ENCODE data around the gene UNC45B. TPM values are rescaled to one million over a fixed set of nuclear protein-coding genes. Genes with fewer than 3 reads are reported as not detected.
"Not testable (repeated sequence)": the region's sequence is repeated elsewhere in the genome, so short reads cannot be mapped to it uniquely, and the experiment has no call there.

The UNC45B gene
- total RNA-seq, 1 donor from 2014 or later: not detected

GRCh38 chr17:35192708-35193107 lies 45.1 kb downstream of the UNC45B start:
- Histone ChIP-seq H3K27me3 (no peaks in the 10 kb centered on the region), H3K36me3 (no peaks in the 10 kb centered on the region), H3K4me3 (no peak overlapping the region), H3K9me3 (no peaks in the 10 kb centered on the region), H3K4me1 (no peaks in the 10 kb centered on the region), H3K27ac (no peak overlapping the region)
- intact Hi-C loops (cut with DNase I): no loop called here
- no peak for DNase-seq (ENCODE audit: extremely low spot score in 2 of 2)
- TF ChIP-seq POLR2AphosphoS5 (IDR thresholded peaks at IDR 0.05; ENCODE audit: insufficient read depth in 1 of 2, low read depth in 1 of 2): no peak
- TF ChIP-seq CTCF (IDR thresholded peaks at IDR 0.05): no peak
- no peak for TF ChIP-seq POLR2A (IDR thresholded peaks at IDR 0.05)

GRCh38 chr17:35194001-35194400 lies 46.4 kb downstream of the UNC45B start, which contains the start of gene SLC35G3:
Gene SLC35G3 (minus strand): TSS chr17:35194393. CDS start chr17:35194307, 86 bp downstream.
- H3K4me1 ChIP-seq; H3K9me3 ChIP-seq; H3K4me3 ChIP-seq; DNase-seq (ENCODE audit: extremely low spot score in 2 of 2); H3K36me3 ChIP-seq; intact Hi-C loops (cut with DNase I); H3K27ac ChIP-seq; H3K27me3 ChIP-seq: not testable (repeated sequence)

GRCh38 chr17:35195062-35195461 lies 47.4 kb downstream of the UNC45B start:
- H3K36me3 ChIP-seq; H3K4me3 ChIP-seq; H3K4me1 ChIP-seq; H3K27ac ChIP-seq; H3K27me3 ChIP-seq; H3K9me3 ChIP-seq; intact Hi-C loops (cut with DNase I); DNase-seq (ENCODE audit: extremely low spot score in 2 of 2): not testable (repeated sequence)

GRCh38 chr17:35202582-35202981 lies 55.0 kb downstream of the UNC45B start:
- H3K27me3 ChIP-seq; H3K4me3 ChIP-seq; H3K27ac ChIP-seq; H3K9me3 ChIP-seq; DNase-seq (ENCODE audit: extremely low spot score in 2 of 2); intact Hi-C loops (cut with DNase I); H3K4me1 ChIP-seq; H3K36me3 ChIP-seq: not testable (repeated sequence)

- Histone ChIP-seq H3K4me1 (peaks cover 6% of the 10 kb centered on the region), H3K27ac (no peak overlapping the region), H3K4me3 (no peak overlapping the region), H3K27me3 (no peaks in the 10 kb centered on the region), H3K9me3 (no peaks in the 10 kb centered on the region), H3K36me3 (no peaks in the 10 kb centered on the region)
- intact Hi-C loops (cut with DNase I): no loop called here
- TF ChIP-seq POLR2AphosphoS5 (IDR thresholded peaks at IDR 0.05; ENCODE audit: insufficient read depth in 1 of 2, low read depth in 1 of 2) (no peak), POLR2A (IDR thresholded peaks at IDR 0.05) (no peak), CTCF (IDR thresholded peaks at IDR 0.05) (no peak)
- no peak for DNase-seq (ENCODE audit: extremely low spot score in 2 of 2)
Measured at GRCh38 chr17:35210741-35211140, 63.1 kb downstream of the UNC45B start.

GRCh38 chr17:35212668-35213067 lies 65.1 kb downstream of the UNC45B start:
- H3K4me1 ChIP-seq: peaks cover 16% of the 10 kb centered on the region
- intact Hi-C loops (cut with DNase I): no loop called here
- no peaks in the 10 kb centered on the region for H3K9me3 ChIP-seq
- TF ChIP-seq CTCF (IDR thresholded peaks at IDR 0.05): no peak
- TF ChIP-seq POLR2AphosphoS5 (IDR thresholded peaks at IDR 0.05; ENCODE audit: insufficient read depth in 1 of 2, low read depth in 1 of 2): no peak
- TF ChIP-seq POLR2A (IDR thresholded peaks at IDR 0.05): no peak
- no peak for DNase-seq (ENCODE audit: extremely low spot score in 2 of 2)
- no peaks in the 10 kb centered on the region for H3K27me3 ChIP-seq
- H3K36me3 ChIP-seq: no peaks in the 10 kb centered on the region
- no peak overlapping the region for H3K27ac ChIP-seq
- H3K4me3 ChIP-seq: no peak overlapping the region

- Histone ChIP-seq H3K36me3 (no peaks in the 10 kb centered on the region), H3K4me1 (peaks cover 16% of the 10 kb centered on the region), H3K9me3 (no peaks in the 10 kb centered on the region), H3K4me3 (no peak overlapping the region), H3K27ac (no peak overlapping the region), H3K27me3 (no peaks in the 10 kb centered on the region)
- TF ChIP-seq POLR2AphosphoS5 (IDR thresholded peaks at IDR 0.05; ENCODE audit: insufficient read depth in 1 of 2, low read depth in 1 of 2): peak in 1 of 2 donors; percentile 15
- TF ChIP-seq CTCF (IDR thresholded peaks at IDR 0.05): no peak
- TF ChIP-seq POLR2A (IDR thresholded peaks at IDR 0.05): no peak
- intact Hi-C loops (cut with DNase I): no loop called here
- DNase-seq (ENCODE audit: extremely low spot score in 2 of 2): no peak
Measured at GRCh38 chr17:35213412-35213940, 65.9 kb downstream of the UNC45B start.
